Measurements from ENCODE around the gene KLK5.
"Not testable (repeated sequence)": the region's sequence is repeated elsewhere in the genome, so short reads cannot be mapped to it uniquely, and the experiment has no call there.

Gene KLK5, protein sequence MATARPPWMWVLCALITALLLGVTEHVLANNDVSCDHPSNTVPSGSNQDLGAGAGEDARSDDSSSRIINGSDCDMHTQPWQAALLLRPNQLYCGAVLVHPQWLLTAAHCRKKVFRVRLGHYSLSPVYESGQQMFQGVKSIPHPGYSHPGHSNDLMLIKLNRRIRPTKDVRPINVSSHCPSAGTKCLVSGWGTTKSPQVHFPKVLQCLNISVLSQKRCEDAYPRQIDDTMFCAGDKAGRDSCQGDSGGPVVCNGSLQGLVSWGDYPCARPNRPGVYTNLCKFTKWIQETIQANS

DNA sequence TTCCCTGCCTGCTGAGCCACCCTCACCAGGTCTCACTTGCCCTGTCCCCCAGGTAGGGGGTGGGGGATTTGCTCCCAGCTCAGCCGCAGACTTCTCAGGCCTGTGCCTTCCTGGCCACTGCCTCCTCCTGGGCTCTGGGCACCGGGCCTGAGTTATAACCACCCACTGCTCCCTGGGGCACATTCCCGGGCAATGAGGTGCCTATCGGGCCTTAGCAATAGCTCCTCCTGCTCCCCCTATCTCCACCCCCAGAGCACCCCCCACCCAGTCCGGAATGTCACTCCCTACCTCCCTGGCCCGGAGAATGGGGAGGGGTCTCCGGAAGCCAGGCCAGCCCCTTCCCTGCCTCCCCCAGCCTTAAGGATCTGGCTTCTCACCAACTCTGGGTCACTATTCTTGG, at the start of gene KLK5:
Gene KLK5, minus strand, starts transcription at position 129 of the 400 bp plus-strand sequence. CDS start 381 bp downstream, outside the sequence.
- no peak for DNase-seq (ENCODE audit: low read depth in 1 of 2, low spot score in 1 of 2)

- no peak for DNase-seq (ENCODE audit: low read depth in 1 of 2, low spot score in 1 of 2)
Measured at GRCh38 chr19:51002089-51002532, 49.3 kb upstream of the KLK5 start.

- DNase-seq (ENCODE audit: low read depth in 1 of 2, low spot score in 1 of 2), result no peak
Measured at GRCh38 chr19:51001515-51001914, 48.7 kb upstream of the KLK5 start, which contains the start of gene KLK8. Gene KLK8 (minus strand): TSS chr19:51001604. CDS start chr19:51001167, 437 bp downstream.

- DNase-seq (ENCODE audit: low read depth in 1 of 2, low spot score in 1 of 2), result no peak
Measured at GRCh38 chr19:51000981-51001380, 48.1 kb upstream of the KLK5 start.

DNA sequence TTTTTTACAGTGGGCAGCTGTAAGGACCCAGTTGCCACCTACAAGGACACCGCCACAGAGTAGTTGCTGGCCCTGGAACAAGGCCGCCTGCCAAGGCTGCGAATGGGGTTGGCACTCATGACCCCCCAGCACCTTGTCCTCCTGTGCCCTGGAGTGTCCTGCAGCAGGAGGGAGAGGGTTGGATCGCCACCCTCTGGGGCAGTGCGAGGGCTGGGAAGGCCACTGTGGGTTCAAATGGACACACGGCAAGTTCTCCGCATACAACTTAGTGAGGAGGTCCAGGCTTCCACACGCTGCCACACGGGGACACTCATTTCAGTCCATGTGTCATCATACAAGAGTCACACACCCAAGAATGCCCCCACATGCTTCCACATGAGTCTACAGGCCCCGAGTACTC, 47.6 kb upstream of the KLK5 start:
- DNase-seq (ENCODE audit: low read depth in 1 of 2, low spot score in 1 of 2), result no peak

- no peak for DNase-seq (ENCODE audit: low read depth in 1 of 2, low spot score in 1 of 2)
Measured at GRCh38 chr19:50998686-50999085, 45.8 kb upstream of the KLK5 start.

- no peak for DNase-seq (ENCODE audit: low read depth in 1 of 2, low spot score in 1 of 2)
Measured at GRCh38 chr19:50998061-50998460, 45.2 kb upstream of the KLK5 start.

- DNase-seq (ENCODE audit: low read depth in 1 of 2, low spot score in 1 of 2), result no peak
Measured at GRCh38 chr19:50994129-50994528, 41.3 kb upstream of the KLK5 start.

- DNase-seq (ENCODE audit: low read depth in 1 of 2, low spot score in 1 of 2), result no peak
Measured at GRCh38 chr19:50992666-50993035, 39.8 kb upstream of the KLK5 start.

DNA sequence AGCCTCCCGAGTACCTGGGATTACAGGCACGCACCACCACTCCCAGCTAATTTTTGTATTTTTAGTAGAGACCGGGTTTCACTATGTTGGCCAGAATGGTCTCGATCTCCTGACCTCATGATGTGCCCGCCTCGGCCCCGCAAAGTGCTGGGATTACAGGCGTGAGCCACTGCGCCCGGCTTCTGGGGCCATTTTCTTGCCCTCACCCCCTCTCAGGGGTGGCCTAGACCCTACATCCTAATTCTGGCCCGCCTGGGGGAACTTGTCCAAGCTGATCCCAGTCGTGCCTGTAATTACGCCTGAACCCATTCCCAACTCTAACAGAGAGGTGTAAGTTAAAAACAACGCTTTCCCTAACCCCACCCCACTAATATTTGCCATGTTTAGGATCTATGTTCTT, 31.6 kb upstream of the KLK5 start:
- DNase-seq (ENCODE audit: low read depth in 1 of 2, low spot score in 1 of 2), result not testable (repeated sequence)

- no peak for DNase-seq (ENCODE audit: low read depth in 1 of 2, low spot score in 1 of 2)
Measured at GRCh38 chr19:50983625-50984292, 30.9 kb upstream of the KLK5 start, which contains the start of gene KLK7. Gene KLK7 (minus strand): TSS chr19:50983917. CDS start chr19:50982399, 1,518 bp downstream.

GRCh38 chr19:50982186-50982585, 29.3 kb upstream of the KLK5 start:
- no peak for DNase-seq (ENCODE audit: low read depth in 1 of 2, low spot score in 1 of 2)

GRCh38 chr19:50981587-50982146, 28.8 kb upstream of the KLK5 start:
- no peak for DNase-seq (ENCODE audit: low read depth in 1 of 2, low spot score in 1 of 2)

GRCh38 chr19:50980208-50980607, 27.4 kb upstream of the KLK5 start:
- DNase-seq (ENCODE audit: low read depth in 1 of 2, low spot score in 1 of 2), result no peak

GRCh38 chr19:50979758-50980157, 26.9 kb upstream of the KLK5 start:
- no peak for DNase-seq (ENCODE audit: low read depth in 1 of 2, low spot score in 1 of 2)

DNA sequence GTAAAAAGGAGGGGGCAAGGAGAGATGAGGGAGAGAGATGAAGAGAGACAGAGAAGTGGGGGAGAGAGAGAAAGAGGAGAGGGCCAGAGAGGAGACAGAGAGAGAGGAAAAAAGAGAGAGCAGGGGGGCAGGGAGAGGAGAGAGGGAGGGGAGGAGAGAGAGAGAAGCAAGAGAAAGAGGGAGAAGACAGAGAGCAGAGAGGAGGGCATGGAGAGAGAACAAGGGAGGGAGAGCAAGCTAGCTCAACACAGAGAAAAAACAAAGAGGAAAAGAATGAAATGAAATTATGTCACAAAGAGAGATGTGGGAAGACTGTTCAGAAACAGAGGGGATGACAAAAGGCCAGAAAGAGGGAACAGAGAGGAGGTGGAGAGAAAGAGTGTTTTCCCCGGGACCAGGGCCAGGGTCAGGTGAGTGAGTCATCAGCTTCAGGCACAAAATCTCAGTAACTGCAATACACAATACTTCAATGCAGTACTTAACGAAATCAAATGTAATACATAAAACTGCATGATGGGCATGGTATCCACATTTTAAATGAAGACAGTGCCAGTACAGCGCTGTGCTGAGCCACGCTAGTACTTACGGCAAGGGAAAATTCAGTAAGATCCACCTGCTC, 26.0 kb upstream of the KLK5 start:
- no peak for DNase-seq (ENCODE audit: low read depth in 1 of 2, low spot score in 1 of 2)

- DNase-seq (ENCODE audit: low read depth in 1 of 2, low spot score in 1 of 2), result no peak
Measured at GRCh38 chr19:50977626-50978025, 24.8 kb upstream of the KLK5 start.

- DNase-seq (ENCODE audit: low read depth in 1 of 2, low spot score in 1 of 2), result no peak
Measured at GRCh38 chr19:50975766-50976165, 22.9 kb upstream of the KLK5 start.

- no peak for DNase-seq (ENCODE audit: low read depth in 1 of 2, low spot score in 1 of 2)
Measured at GRCh38 chr19:50974702-50975556, 22.1 kb upstream of the KLK5 start.

DNA sequence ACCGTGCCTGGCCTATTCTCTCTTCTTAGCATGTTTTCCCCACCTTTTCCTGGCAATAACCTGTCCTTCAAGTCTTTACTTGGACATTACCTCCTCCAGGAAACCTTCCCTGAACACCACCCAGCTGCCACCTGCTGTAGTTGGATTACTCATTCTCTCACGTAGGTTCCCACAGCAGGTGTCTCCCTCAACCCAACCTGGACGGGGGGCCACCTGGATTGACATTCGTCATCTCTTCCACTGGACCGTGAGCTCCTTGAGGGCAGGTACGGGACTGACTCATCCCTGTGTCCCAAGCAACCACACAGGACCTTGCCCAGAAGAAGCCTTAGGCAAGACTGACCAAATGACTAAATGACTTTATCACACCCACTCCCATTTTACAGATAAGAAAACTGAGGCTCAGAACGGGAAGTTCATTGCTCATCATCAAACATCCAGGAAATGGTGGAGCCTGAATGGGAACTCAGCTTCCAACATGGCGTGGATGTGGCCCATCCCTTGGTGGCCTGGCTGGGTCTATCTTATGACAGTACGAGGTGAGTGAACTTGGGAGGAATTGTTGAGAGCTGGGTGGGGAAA, 20.0 kb upstream of the KLK5 start:
- DNase-seq (ENCODE audit: low read depth in 1 of 2, low spot score in 1 of 2), result no peak
